ENCODE measurements around the gene FCAMR. TPM values are rescaled to one million over a fixed set of nuclear protein-coding genes. Genes with fewer than 3 reads are reported as not detected.

The FCAMR gene
- total and polyA plus RNA-seq, 2 donors (not counting 1 experiment from before 2014, with no cell fraction given): not detected

DNA sequence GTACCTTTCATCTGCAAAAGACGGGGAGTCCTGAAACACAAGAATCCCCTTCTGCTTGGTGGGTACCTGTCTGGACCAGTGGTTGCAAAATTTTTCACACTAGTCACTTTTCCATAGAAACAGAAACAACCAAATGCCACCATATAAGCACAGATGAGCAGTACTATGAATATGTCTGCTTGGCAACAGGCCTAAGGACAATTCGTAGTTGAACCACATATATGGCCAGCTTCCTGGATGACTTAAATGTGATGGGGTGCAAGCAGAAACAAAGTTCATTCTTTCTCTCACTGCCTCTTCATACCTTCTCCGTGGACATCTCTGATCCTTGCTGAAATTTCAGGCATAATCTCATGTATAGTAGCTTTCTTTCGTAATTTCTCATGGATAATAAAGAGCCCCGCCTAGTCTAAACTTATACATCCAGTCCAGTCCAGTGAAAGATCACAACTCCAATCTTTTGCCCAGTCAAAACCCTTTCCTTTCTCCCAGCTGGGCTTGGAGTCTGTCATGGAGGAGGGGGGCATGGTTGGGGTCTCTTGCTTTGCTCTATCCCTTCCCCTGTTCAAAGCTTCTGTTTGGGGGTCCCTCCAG, 7.0 kb downstream of the FCAMR start:
- Mint-ChIP-seq H3K27ac (no peak overlapping the region), H3K4me3 (no peak overlapping the region), H3K4me1 (peaks cover 23% of the 10 kb centered on the region), H3K9me3 (ENCODE audit: insufficient read depth) (no peaks in the 10 kb centered on the region), H3K27me3 (no peaks in the 10 kb centered on the region)
- Histone ChIP-seq H3K4me2 (replicated peaks; ENCODE audit: low read depth, low read length, poor library complexity, severe bottlenecking) (no peak overlapping the region), H3K79me2 (ENCODE audit: control insufficient read depth, insufficient read depth, low read length) (no peaks in the 10 kb centered on the region), H3K36me3 (replicated peaks in 1 of 2; ENCODE audit: control extremely low read depth in 1 of 2, control insufficient read depth in 1 of 2, extremely low read depth in 1 of 2, insufficient read depth in 2 of 2, low read length in 1 of 2) (no peaks in the 10 kb centered on the region), H4K20me1 (ENCODE audit: control insufficient read depth, insufficient read depth, low read length, poor library complexity, severe bottlenecking) (no peaks in the 10 kb centered on the region), H3K27me3 (replicated peaks in 1 of 4; ENCODE audit: control extremely low read depth in 1 of 4, control insufficient read depth in 3 of 4, insufficient read depth in 4 of 4, low read length in 3 of 4) (no peaks in the 10 kb centered on the region), H3K27ac (ENCODE audit: low read length in 2 of 2) (no peak overlapping the region), H2AFZ (ENCODE audit: insufficient read depth, low read depth, low read length, poor library complexity, severe bottlenecking) (no peak overlapping the region), H3K9ac (ENCODE audit: low read length) (no peak overlapping the region), H3K4me1 (ENCODE audit: control insufficient read depth in 2 of 2, insufficient read depth in 2 of 2, low read length in 2 of 2) (peaks cover 13 to 20% of the 10 kb centered on the region in 2 donors), H3K9me3 (ENCODE audit: control extremely low read depth in 1 of 3, control insufficient read depth in 2 of 3, insufficient read depth in 1 of 3, low read length in 2 of 3) (no peaks in the 10 kb centered on the region), H3K4me3 (ENCODE audit: control extremely low read depth in 1 of 5, extremely low read depth in 1 of 5, insufficient read depth in 1 of 5, low read depth in 2 of 5, low read length in 4 of 5) (no peak overlapping the region)
- POLR2A ChIA-PET: no interaction called here
- DNase-seq (no peak), ATAC-seq (ENCODE audit: low read depth) (no peak)
- TF ChIP-seq, protein P1, sequence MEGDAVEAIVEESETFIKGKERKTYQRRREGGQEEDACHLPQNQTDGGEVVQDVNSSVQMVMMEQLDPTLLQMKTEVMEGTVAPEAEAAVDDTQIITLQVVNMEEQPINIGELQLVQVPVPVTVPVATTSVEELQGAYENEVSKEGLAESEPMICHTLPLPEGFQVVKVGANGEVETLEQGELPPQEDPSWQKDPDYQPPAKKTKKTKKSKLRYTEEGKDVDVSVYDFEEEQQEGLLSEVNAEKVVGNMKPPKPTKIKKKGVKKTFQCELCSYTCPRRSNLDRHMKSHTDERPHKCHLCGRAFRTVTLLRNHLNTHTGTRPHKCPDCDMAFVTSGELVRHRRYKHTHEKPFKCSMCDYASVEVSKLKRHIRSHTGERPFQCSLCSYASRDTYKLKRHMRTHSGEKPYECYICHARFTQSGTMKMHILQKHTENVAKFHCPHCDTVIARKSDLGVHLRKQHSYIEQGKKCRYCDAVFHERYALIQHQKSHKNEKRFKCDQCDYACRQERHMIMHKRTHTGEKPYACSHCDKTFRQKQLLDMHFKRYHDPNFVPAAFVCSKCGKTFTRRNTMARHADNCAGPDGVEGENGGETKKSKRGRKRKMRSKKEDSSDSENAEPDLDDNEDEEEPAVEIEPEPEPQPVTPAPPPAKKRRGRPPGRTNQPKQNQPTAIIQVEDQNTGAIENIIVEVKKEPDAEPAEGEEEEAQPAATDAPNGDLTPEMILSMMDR (IDR thresholded peaks at IDR 0.05): no peak
- no peak for TF ChIP-seq EZH2 (IDR thresholded peaks at IDR 0.05; ENCODE audit: borderline replicate concordance, insufficient read depth, low read depth, low read length, poor library complexity, severe bottlenecking)
- intact Hi-C loops (cut with micrococcal nuclease): no loop called here
- 100% methylated on average over 2 of the region's 5 CpGs for WGBS (ENCODE audit: insufficient coverage)
- CTCF ChIA-PET: interaction anchor here (0.9 to 3.4 kb wide), 4 partner anchors 19 to 299 kb away, joined by 3 to 12 read pairs (median 4); no protein-coding TSS in a partner anchor

DNA sequence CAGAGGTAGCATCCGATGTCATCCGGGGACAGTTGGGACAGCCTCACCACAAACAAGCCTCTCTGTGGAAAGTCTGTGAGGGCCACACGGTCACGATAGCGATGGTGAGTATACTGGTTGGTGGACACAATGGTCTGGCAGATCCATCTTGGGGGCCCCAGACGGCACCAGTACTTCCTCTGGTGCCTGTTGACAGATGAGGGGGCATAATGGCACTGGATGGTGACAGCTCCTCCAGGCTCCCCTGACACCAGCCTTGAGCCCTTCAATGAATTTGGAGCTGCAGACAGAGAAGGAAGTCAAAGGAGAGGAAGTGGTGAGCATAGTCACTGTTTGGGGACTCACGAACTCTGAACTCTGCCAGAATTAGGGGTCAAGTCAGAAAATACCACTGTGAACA, 8.0 kb downstream of the FCAMR start:
- Histone ChIP-seq H4K20me1 (ENCODE audit: control insufficient read depth, insufficient read depth, low read length, poor library complexity, severe bottlenecking) (no peaks in the 10 kb centered on the region), H3K27ac (ENCODE audit: low read length in 2 of 2) (no peak overlapping the region), H3K79me2 (ENCODE audit: control insufficient read depth, insufficient read depth, low read length) (no peaks in the 10 kb centered on the region), H3K9me3 (ENCODE audit: control extremely low read depth in 1 of 3, control insufficient read depth in 2 of 3, insufficient read depth in 1 of 3, low read length in 2 of 3) (no peaks in the 10 kb centered on the region), H3K36me3 (replicated peaks in 1 of 2; ENCODE audit: control extremely low read depth in 1 of 2, control insufficient read depth in 1 of 2, extremely low read depth in 1 of 2, insufficient read depth in 2 of 2, low read length in 1 of 2) (no peaks in the 10 kb centered on the region), H3K4me3 (ENCODE audit: control extremely low read depth in 1 of 5, extremely low read depth in 1 of 5, insufficient read depth in 1 of 5, low read depth in 2 of 5, low read length in 4 of 5) (no peak overlapping the region), H3K9ac (ENCODE audit: low read length) (no peak overlapping the region), H3K4me1 (ENCODE audit: control insufficient read depth in 2 of 2, insufficient read depth in 2 of 2, low read length in 2 of 2) (peaks cover 8 to 14% of the 10 kb centered on the region in 2 donors), H3K27me3 (replicated peaks in 1 of 4; ENCODE audit: control extremely low read depth in 1 of 4, control insufficient read depth in 3 of 4, insufficient read depth in 4 of 4, low read length in 3 of 4) (no peaks in the 10 kb centered on the region), H3K4me2 (replicated peaks; ENCODE audit: low read depth, low read length, poor library complexity, severe bottlenecking) (no peak overlapping the region), H2AFZ (ENCODE audit: insufficient read depth, low read depth, low read length, poor library complexity, severe bottlenecking) (no peak overlapping the region)
- TF ChIP-seq, protein P1 (IDR thresholded peaks at IDR 0.05): no peak
- TF ChIP-seq EZH2 (IDR thresholded peaks at IDR 0.05; ENCODE audit: borderline replicate concordance, insufficient read depth, low read depth, low read length, poor library complexity, severe bottlenecking): no peak
- ATAC-seq (ENCODE audit: low read depth) (no peak), DNase-seq (no peak)
- Mint-ChIP-seq H3K4me3 (no peak overlapping the region), H3K27ac (no peak overlapping the region), H3K4me1 (peaks cover 14% of the 10 kb centered on the region), H3K9me3 (ENCODE audit: insufficient read depth) (no peaks in the 10 kb centered on the region), H3K27me3 (no peaks in the 10 kb centered on the region)
- ChIA-PET CTCF (interaction anchor here (1.2 to 3.4 kb wide), 4 partner anchors 20 to 298 kb away, joined by 3 to 12 read pairs (median 4); no protein-coding TSS in a partner anchor), POLR2A (no interaction called here)
- 67% methylated on average over 5 of the region's 7 CpGs for WGBS (ENCODE audit: insufficient coverage)
- intact Hi-C loops (cut with micrococcal nuclease): no loop called here
